Skeletal muscle cell (primary cell): Measurements from ENCODE around the gene RBM19.
A peak's percentile ranks its signal among the peaks of the same experiment; 100 is the strongest.

Experiments used
- DNase-seq: peaks from one replicate; pipeline ENCODE4 v3.0.0-alpha.2; 2010; ENCODE audit warnings: low read depth
- H3K4me3 ChIP-seq: 2 replicates; pipeline ENCODE4 v1.5.1; 2011; ENCODE audit warnings: low read depth, mild to moderate bottlenecking, control low read depth, low read length, moderate library complexity

RBM19 gene

GRCh38 chr12:113991224-113992044 lies 25.3 kb upstream of the RBM19 start:
- H3K4me3 ChIP-seq = no peak overlapping the region
- no peak for DNase-seq

GRCh38 chr12:113990250-113991223 lies 24.4 kb upstream of the RBM19 start:
- DNase-seq = no peak
- no peak overlapping the region for H3K4me3 ChIP-seq

GRCh38 chr12:113988976-113989375 lies 22.9 kb upstream of the RBM19 start:
- H3K4me3 ChIP-seq = no peak overlapping the region
- no peak for DNase-seq

GRCh38 chr12:113988064-113988451 lies 21.9 kb upstream of the RBM19 start:
- DNase-seq = no peak
- H3K4me3 ChIP-seq = no peak overlapping the region

- H3K4me3 ChIP-seq = no peak overlapping the region
- DNase-seq = no peak
These were observed 21.3 kb upstream of the RBM19 start for GRCh38 chr12:113987261-113988063.

GRCh38 chr12:113984464-113984863 lies 18.3 kb upstream of the RBM19 start:
- H3K4me3 ChIP-seq = no peak overlapping the region
- no peak for DNase-seq

- H3K4me3 ChIP-seq = no peak overlapping the region
- no peak for DNase-seq
These were observed 17.8 kb upstream of the RBM19 start for GRCh38 chr12:113983777-113984448.

- DNase-seq = no peak
- no peak overlapping the region for H3K4me3 ChIP-seq
These were observed 17.1 kb upstream of the RBM19 start for GRCh38 chr12:113983265-113983664.

GRCh38 chr12:113981876-113982275 lies 15.8 kb upstream of the RBM19 start:
- H3K4me3 ChIP-seq = no peak overlapping the region
- no peak for DNase-seq

GRCh38 chr12:113980537-113981337 lies 14.6 kb upstream of the RBM19 start:
- peak; percentile 11 for DNase-seq
- no peak overlapping the region for H3K4me3 ChIP-seq

- no peak for DNase-seq
- H3K4me3 ChIP-seq = no peak overlapping the region
These were observed 13.9 kb upstream of the RBM19 start for GRCh38 chr12:113980054-113980453.

GRCh38 chr12:113978080-113978479 lies 12.0 kb upstream of the RBM19 start:
- no peak for DNase-seq
- no peak overlapping the region for H3K4me3 ChIP-seq

- DNase-seq = no peak
- H3K4me3 ChIP-seq = no peak overlapping the region
These were observed 7.9 kb upstream of the RBM19 start for GRCh38 chr12:113974006-113974405.

GRCh38 chr12:113973109-113973904 lies 7.2 kb upstream of the RBM19 start:
- DNase-seq = no peak
- no peak overlapping the region for H3K4me3 ChIP-seq

- no peak for DNase-seq
- no peak overlapping the region for H3K4me3 ChIP-seq
These were observed 5.3 kb upstream of the RBM19 start for GRCh38 chr12:113971392-113971791.

- DNase-seq = no peak
- H3K4me3 ChIP-seq = no peak overlapping the region
These were observed 4.1 kb upstream of the RBM19 start for GRCh38 chr12:113970211-113970610.

- no peak for DNase-seq
- H3K4me3 ChIP-seq = no peak overlapping the region
These were observed 1.2 kb upstream of the RBM19 start for GRCh38 chr12:113967368-113967767.

- no peak overlapping the region for H3K4me3 ChIP-seq
- no peak for DNase-seq
These were observed 3.4 kb downstream of the RBM19 start for GRCh38 chr12:113962733-113963132.
